AG09319 (cell line): Measurements from ENCODE around the gene PZP.

ENCODE experiments used
- DNase-seq: peaks from one replicate; pipeline ENCODE4 v3.0.0-alpha.2; 2010; ENCODE audit warnings: low read depth; ENCODE audit errors: extremely low read depth
- TF ChIP-seq, protein P1 (sequence below): IDR thresholded peaks from 2 replicates; pipeline ENCODE4 v1.5.1; 2011; ENCODE audit warnings: low read depth, mild to moderate bottlenecking, inconsistent platforms, low read length, moderate library complexity

Gene PZP

DNA sequence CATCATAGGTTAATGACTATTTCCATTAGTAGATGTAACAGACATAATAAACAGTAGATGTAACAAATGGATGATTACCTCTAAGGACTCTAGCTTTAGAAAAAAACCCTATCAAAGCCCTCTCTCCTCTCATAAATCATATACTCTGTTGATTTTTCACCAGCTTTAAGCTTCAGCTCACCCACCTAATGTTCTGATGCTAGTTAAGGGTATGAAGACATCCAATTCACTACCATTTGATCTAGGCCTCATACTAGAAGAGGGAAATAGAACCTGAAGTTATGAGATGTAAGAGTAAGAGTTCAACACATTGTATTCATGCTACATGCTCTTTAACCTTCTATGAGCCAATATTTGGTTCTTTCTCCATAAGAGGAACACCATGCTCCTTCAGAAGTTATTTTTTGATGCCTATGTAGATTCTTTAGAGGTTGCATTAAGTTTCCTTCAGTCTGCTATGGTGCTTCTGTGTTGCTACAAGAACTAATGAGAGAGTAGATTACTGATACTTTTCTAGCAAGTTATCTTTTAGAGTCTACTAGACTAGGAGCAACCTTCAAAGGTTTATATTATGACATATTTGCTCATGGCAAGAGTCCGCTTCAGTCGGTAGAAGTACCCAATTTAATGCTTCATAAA lies 108.5 kb downstream of the PZP start:
- no peak for DNase-seq
- TF ChIP-seq, protein P1, sequence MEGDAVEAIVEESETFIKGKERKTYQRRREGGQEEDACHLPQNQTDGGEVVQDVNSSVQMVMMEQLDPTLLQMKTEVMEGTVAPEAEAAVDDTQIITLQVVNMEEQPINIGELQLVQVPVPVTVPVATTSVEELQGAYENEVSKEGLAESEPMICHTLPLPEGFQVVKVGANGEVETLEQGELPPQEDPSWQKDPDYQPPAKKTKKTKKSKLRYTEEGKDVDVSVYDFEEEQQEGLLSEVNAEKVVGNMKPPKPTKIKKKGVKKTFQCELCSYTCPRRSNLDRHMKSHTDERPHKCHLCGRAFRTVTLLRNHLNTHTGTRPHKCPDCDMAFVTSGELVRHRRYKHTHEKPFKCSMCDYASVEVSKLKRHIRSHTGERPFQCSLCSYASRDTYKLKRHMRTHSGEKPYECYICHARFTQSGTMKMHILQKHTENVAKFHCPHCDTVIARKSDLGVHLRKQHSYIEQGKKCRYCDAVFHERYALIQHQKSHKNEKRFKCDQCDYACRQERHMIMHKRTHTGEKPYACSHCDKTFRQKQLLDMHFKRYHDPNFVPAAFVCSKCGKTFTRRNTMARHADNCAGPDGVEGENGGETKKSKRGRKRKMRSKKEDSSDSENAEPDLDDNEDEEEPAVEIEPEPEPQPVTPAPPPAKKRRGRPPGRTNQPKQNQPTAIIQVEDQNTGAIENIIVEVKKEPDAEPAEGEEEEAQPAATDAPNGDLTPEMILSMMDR = no peak
